ENCODE measurements around the gene CYTH1.

Gene CYTH1

DNA sequence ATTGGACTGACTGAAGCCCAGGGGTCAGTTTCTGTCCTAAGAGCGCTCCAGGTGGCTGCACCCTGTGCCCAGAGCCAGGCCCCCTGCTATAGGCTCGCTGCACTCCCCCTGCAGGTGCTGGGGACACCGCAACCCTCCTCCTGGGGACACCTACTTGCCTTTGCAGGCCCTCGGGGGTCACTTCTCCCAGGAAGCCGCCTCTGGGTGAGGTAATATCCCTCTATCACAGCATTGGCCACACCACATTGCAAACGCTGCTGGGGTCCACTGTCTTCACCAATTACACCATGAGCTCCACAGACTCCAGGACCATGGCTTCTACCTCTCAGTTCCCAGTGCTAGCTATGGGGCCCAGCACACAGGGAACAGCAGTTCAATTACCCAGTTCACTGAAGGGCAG, 43.6 kb upstream of the CYTH1 start:
- H3K4me1 ChIP-seq (ENCODE audit: control insufficient read depth in 1 of 2, insufficient read depth in 1 of 2, low read depth in 1 of 2, low read length in 1 of 2) = peaks cover 35 to 42% of the 10 kb centered on the region in 2 experiments
- no peak overlapping the region for H3K4me3 ChIP-seq (ENCODE audit: low read depth in 1 of 2, low read length in 1 of 2)
- H3K9me3 ChIP-seq = no peaks in the 10 kb centered on the region
- TF ChIP-seq, protein P1, sequence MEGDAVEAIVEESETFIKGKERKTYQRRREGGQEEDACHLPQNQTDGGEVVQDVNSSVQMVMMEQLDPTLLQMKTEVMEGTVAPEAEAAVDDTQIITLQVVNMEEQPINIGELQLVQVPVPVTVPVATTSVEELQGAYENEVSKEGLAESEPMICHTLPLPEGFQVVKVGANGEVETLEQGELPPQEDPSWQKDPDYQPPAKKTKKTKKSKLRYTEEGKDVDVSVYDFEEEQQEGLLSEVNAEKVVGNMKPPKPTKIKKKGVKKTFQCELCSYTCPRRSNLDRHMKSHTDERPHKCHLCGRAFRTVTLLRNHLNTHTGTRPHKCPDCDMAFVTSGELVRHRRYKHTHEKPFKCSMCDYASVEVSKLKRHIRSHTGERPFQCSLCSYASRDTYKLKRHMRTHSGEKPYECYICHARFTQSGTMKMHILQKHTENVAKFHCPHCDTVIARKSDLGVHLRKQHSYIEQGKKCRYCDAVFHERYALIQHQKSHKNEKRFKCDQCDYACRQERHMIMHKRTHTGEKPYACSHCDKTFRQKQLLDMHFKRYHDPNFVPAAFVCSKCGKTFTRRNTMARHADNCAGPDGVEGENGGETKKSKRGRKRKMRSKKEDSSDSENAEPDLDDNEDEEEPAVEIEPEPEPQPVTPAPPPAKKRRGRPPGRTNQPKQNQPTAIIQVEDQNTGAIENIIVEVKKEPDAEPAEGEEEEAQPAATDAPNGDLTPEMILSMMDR (IDR thresholded peaks at IDR 0.05) = no peak
- H3K27me3 ChIP-seq = no peaks in the 10 kb centered on the region
- no peaks in the 10 kb centered on the region for H3K36me3 ChIP-seq
- H3K27ac ChIP-seq = peak overlapping the region; percentile 73

DNA sequence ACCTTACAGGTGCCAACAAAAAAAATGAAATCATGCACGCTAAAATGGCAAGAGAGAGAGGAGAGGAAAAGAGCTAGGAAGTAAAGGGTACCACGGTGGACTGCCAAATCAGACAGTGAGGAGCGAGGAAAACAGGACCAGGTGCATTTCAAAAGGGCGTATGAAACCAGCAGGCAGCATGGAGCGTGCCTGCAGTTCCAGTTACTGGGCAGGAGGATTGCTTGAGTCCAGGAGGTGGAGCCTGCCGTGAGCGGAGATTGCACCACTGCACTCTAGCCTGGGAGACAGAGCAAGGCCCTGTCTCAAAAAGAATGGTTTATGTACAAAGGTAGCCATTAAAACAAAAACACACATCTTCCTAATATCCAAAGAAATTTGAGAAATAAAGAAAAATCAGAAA, 42.2 kb upstream of the CYTH1 start:
- Histone ChIP-seq H3K27me3 (no peaks in the 10 kb centered on the region), H3K36me3 (no peaks in the 10 kb centered on the region), H3K27ac (no peak overlapping the region), H3K4me1 (ENCODE audit: control insufficient read depth in 1 of 2, insufficient read depth in 1 of 2, low read depth in 1 of 2, low read length in 1 of 2) (peaks cover 36 to 45% of the 10 kb centered on the region in 2 experiments), H3K9me3 (no peaks in the 10 kb centered on the region), H3K4me3 (ENCODE audit: low read depth in 1 of 2, low read length in 1 of 2) (no peak overlapping the region)
- TF ChIP-seq, protein P1 (IDR thresholded peaks at IDR 0.05) = no peak

DNA sequence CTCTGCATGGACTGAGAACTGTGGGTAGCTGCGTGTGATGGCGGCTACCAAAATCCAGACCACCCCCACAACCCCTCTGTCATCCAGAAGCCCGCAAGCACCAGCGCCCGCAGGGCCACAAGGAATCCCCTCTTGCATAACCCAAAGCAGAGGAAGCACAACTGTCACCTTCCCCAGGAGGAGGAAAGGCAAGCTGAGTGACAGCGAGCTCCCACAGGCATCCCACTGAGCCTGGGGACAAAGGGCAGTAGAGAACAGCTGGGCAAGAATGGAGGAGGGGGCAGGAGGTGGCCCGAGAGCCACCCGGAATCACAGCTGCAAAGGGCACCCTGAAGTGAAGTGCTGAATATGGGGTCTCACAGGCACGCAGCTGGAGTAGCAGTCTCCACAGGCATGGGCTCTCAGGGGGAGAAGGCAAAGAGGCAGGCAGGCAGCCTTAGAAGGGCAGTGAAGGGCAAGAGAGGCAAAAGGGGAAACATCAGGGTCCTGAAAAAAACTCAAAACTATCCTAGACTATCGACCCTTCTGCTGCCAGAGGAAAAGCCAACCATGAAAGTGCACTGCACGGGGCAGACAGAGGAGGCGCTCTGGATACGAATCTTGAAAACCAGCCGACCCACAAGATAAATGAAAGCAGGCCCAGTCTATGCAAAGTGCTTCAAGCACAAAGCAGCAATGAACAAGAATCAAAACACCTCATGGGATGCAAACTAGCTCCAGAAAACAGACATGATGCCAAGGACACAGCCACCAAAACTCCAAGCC, 41.4 kb upstream of the CYTH1 start:
- Histone ChIP-seq H3K27me3 (no peaks in the 10 kb centered on the region), H3K4me1 (ENCODE audit: control insufficient read depth in 1 of 2, insufficient read depth in 1 of 2, low read depth in 1 of 2, low read length in 1 of 2) (peaks cover 41 to 48% of the 10 kb centered on the region in 2 experiments)
- TF ChIP-seq, protein P1 (IDR thresholded peaks at IDR 0.05) = no peak

DNA sequence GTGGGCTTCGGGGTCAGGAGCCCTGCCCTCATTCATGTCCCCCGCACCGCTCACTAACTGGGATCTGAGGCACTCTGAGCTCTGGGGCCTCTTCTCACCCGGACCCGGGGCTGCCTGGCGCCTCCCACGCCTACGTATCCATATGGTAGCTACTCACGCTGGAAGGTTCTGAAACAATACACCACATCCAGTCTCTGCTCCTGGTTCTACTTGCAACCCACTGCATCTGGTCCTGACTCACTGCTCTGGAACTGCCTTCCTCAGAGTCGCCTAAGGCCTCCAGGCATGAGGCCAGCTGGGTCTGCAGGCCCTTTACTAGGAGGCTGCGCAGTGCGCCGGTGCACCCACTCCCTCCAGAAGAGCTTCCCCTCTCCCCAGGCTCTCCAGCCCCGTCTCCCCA, 40.5 kb upstream of the CYTH1 start:
- H3K27me3 ChIP-seq = no peaks in the 10 kb centered on the region
- H3K36me3 ChIP-seq = peaks cover 10% of the 10 kb centered on the region
- H3K4me3 ChIP-seq (ENCODE audit: low read depth in 1 of 2, low read length in 1 of 2) = no peak overlapping the region
- no peak overlapping the region for H3K27ac ChIP-seq
- no peaks in the 10 kb centered on the region for H3K9me3 ChIP-seq
- peaks cover 34 to 42% of the 10 kb centered on the region in 2 experiments for H3K4me1 ChIP-seq (ENCODE audit: control insufficient read depth in 1 of 2, insufficient read depth in 1 of 2, low read depth in 1 of 2, low read length in 1 of 2)
- TF ChIP-seq, protein P1 (IDR thresholded peaks at IDR 0.05) = no peak

More for the DNA sequence above, 41.4 kb upstream of the CYTH1 start:
- H3K9me3 ChIP-seq = no peaks in the 10 kb centered on the region
- H3K4me3 ChIP-seq (ENCODE audit: low read depth in 1 of 2, low read length in 1 of 2) = no peak overlapping the region
- H3K36me3 ChIP-seq = peaks cover 1% of the 10 kb centered on the region
- H3K27ac ChIP-seq = no peak overlapping the region

DNA sequence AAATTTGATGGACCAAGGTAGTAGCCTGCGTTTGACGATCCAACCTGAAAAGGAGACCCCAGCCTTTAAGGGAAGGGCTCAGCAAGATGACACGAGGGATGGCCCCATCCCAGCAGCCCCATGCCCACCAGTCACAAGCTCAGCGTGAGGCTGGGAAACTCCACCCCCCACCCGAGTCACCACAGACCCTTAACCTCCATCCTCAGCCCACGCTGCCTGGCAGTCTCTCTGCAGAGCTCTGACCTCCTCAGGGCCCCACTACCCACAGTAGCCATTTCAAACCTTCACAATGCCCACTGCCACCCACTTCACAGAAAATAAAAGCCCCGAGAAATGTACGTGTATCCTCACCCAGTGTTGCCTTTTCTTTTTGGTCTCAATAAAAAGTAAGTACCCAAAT, 39.9 kb upstream of the CYTH1 start:
- Histone ChIP-seq H3K4me1 (ENCODE audit: control insufficient read depth in 1 of 2, insufficient read depth in 1 of 2, low read depth in 1 of 2, low read length in 1 of 2) (peaks cover 28 to 36% of the 10 kb centered on the region in 2 experiments), H3K9me3 (no peaks in the 10 kb centered on the region), H3K27me3 (no peaks in the 10 kb centered on the region), H3K36me3 (peaks cover 10% of the 10 kb centered on the region), H3K27ac (no peak overlapping the region), H3K4me3 (ENCODE audit: low read depth in 1 of 2, low read length in 1 of 2) (no peak overlapping the region)
- TF ChIP-seq, protein P1 (IDR thresholded peaks at IDR 0.05) = no peak
